Activated naive CD8-positive, alpha-beta T cell treated with anti-CD3 and anti-CD28 coated beads, Interleukin-2, amount 50 U/mL, for 24 hours (primary cell): ENCODE results near the gene MEF2D.
A peak's percentile ranks its signal among the peaks of the same experiment; 100 is the strongest.

Experiments
- ATAC-seq: fragments of 150-1000 bp; cut with Tn5 transposase; one replicate; pipeline ENCODE4 v1.10.0; 2021
- DNase-seq: peaks from one replicate; pipeline ENCODE4 v3.0.0; 2021
- H3K27ac Mint-ChIP-seq: one replicate; pipeline ENCODE4 v1.8.0; 2021; ENCODE audit warnings: mild to moderate bottlenecking, mixed read lengths
- H3K27me3 Mint-ChIP-seq: one replicate; pipeline ENCODE4 v1.8.0; 2021; ENCODE audit warnings: mixed read lengths
- H3K36me3 Mint-ChIP-seq: one replicate; pipeline ENCODE4 v1.8.0; 2021; ENCODE audit warnings: low read depth, mixed read lengths
- H3K4me1 Mint-ChIP-seq: one replicate; pipeline ENCODE4 v1.8.0; 2021; ENCODE audit warnings: mixed read lengths
- H3K4me3 Mint-ChIP-seq: one replicate; pipeline ENCODE4 v1.8.0; 2021; ENCODE audit warnings: mild to moderate bottlenecking, moderate library complexity, mixed read lengths
- H3K9me3 Mint-ChIP-seq: one replicate; pipeline ENCODE4 v1.8.0; 2021; ENCODE audit warnings: mixed read lengths

Gene MEF2D

DNA sequence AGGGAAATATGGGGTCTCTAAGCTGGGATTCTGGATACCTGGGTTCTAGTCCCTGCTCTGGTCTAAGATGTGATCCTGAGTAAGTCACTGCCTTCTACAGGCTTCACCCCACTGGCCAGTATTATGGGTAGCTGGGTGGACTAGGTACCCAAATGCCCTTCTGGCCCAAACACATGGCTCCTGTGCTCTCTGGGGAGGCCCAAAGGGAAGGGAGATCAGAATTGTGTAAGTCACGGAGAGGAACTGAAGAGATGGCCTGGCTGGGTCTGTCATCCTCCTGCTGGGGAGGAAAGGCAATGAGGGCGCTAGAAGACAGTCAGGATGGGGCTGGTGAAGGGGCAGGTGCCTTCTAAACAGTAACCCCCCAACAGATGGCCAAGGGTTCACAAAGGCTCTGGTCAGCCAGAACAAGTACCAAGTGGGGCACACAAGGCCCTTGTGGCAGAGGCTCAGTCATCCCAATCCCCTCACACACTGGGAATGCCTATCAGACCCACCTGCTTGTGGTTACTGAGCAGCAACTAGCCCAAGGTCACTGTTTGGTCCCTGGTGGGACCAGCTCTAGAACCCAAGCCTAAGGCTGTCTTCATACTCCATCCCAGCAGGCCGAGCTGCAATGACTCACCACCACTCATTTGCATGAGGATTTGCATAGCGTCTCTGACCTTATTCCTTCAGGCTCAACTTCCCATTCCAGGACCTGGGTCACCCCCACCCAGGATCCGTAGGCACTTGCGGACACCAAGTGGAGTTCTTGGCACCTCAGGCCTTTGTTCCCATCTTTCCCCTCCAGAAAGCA is 9.2 kb downstream of the MEF2D start:
- ATAC-seq (no peak), DNase-seq (no peak)
- no peaks in the 10 kb centered on the region for H3K9me3 Mint-ChIP-seq
- H3K27ac Mint-ChIP-seq, result peak overlapping the region; percentile 82
- H3K4me3 Mint-ChIP-seq, result peak overlapping the region; percentile 42
- peaks cover 98% of the 10 kb centered on the region for H3K4me1 Mint-ChIP-seq
- no peaks in the 10 kb centered on the region for H3K27me3 Mint-ChIP-seq
- H3K36me3 Mint-ChIP-seq, result peaks cover 16% of the 10 kb centered on the region

DNA sequence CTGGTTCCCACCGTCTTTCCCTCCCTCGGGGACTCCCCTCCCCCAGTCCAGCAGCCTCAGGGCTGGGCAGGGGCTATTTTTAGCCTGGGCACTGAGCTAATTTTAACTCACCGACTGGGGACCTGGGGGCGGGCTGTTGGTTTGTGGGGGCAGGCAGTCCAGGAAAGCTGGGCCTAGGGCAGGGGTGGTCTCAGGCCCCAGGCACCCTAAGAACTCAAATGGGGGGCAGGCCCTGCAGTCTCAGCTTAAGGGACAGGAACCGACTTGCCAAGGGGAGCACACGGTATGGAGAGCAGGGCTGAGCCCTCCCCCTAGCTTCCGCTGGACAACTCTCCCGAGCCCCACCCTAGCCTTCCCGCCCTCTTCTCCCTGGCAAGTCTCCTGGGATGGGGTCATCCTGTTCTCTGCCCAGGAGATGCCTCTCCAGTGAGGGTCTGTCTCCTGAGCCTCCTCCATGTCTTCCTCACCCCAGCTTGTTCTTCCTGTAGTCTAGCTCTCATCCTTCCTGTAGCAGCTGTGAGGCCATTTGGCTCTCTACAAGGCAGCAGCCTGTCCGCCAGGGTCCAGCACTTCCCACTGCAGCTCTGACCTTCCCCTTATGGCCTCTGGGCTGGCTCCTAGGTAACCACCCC is 10.1 kb downstream of the MEF2D start:
- DNase-seq (no peak), ATAC-seq (no peak)
- peak overlapping the region; percentile 82 for H3K27ac Mint-ChIP-seq
- H3K4me1 Mint-ChIP-seq, result peaks cover 93% of the 10 kb centered on the region
- H3K4me3 Mint-ChIP-seq, result peak overlapping the region; percentile 42
- H3K9me3 Mint-ChIP-seq, result no peaks in the 10 kb centered on the region
- peaks cover 14% of the 10 kb centered on the region for H3K36me3 Mint-ChIP-seq
- H3K27me3 Mint-ChIP-seq, result no peaks in the 10 kb centered on the region

DNA sequence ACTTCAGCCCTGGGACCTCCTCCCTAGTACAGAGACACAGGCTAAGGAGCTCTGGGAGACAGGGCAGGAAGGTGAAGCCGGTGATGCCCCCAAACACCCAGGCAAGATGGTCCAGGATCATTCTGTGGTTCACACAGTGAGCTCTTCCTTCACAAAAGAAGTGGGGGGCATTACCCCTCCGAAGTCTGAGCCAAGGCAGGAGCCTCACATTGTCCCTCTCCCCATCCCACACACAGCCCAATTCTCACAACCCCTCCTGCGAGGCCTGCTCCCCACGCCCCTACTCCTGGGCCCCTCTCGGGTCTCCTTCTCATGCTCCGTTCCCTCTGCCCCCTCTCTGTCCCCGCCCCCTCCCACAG is 10.7 kb downstream of the MEF2D start:
- Mint-ChIP-seq H3K4me1 (peaks cover 87% of the 10 kb centered on the region), H3K36me3 (peaks cover 14% of the 10 kb centered on the region), H3K4me3 (peak overlapping the region; percentile 42), H3K27ac (peak overlapping the region; percentile 68), H3K27me3 (no peaks in the 10 kb centered on the region), H3K9me3 (no peaks in the 10 kb centered on the region)
- no peak for ATAC-seq
- no peak for DNase-seq

DNA sequence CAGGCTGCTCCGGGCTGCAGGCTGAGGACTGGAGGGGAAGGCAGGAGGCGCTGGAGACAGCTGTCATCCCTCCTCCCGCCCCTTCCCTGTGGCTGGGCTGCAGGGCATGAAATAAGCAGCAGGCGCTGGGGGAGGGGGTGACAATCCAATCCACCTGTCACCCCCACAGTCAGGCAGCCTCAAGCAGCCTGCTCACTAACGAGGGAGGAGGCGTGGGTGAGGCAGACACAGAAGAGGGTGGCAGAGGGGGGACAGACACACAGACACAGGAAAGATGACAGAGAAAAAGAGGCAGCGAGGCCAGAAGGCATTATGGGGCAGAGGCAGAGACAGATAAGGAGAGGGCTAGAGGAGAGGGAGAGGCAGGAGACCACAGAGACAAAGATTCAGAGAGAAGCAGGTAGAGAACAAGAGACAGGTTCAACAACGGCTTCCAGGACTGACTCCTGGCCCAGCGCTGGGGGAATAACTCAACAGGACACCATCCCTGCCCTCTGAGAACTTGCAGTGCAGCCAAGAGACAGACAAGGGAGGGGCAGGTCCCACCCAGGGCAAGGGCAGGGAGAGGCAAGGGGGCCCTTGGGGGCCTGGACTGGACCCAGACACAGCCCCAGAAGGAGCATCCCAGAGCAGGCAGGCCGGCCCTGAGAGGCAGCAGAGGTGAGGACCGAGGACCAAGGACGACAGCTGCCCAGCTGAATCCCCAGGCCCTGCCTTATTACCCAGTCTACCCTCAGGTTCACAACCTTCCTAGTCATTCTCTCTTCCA is 11.2 kb downstream of the MEF2D start:
- peak overlapping the region; percentile 42 for H3K4me3 Mint-ChIP-seq
- DNase-seq (peak; percentile 46), ATAC-seq (peak; percentile 7)
- no peaks in the 10 kb centered on the region for H3K27me3 Mint-ChIP-seq
- H3K36me3 Mint-ChIP-seq, result peaks cover 14% of the 10 kb centered on the region
- H3K4me1 Mint-ChIP-seq, result peaks cover 83% of the 10 kb centered on the region
- no peaks in the 10 kb centered on the region for H3K9me3 Mint-ChIP-seq
- peak overlapping the region; percentile 84 for H3K27ac Mint-ChIP-seq

DNA sequence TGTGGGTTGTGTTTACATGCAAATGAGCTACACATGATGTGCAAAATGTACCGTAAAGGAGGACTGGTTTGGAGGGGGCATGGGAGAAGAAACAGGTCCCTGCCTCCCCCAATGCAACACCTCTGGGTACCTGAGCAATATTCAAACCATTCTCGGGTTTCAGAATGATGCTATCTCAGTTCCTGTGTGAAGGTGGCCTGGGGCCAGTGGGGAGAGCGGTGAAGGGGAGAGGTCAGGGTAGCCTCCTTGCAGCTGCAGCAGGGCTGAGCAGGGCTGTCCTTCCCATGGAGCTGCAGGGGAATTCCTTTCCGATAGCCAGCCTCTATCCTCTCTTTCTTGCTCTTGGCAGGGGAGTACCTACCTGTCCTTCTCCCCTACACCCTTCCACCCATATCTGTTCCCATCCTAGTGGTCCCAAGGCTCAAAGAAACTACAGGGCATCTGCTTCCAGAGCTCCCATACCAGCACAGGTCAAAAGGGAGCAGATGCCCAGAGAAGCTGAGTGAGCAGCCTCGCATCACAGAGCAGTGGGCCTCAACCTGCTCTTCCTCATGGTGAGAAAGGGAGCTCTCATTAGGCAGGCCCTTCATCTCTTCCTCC is 11.9 kb downstream of the MEF2D start:
- H3K27me3 Mint-ChIP-seq, result no peaks in the 10 kb centered on the region
- peak; percentile 35 for DNase-seq
- H3K4me1 Mint-ChIP-seq, result peaks cover 81% of the 10 kb centered on the region

DNA sequence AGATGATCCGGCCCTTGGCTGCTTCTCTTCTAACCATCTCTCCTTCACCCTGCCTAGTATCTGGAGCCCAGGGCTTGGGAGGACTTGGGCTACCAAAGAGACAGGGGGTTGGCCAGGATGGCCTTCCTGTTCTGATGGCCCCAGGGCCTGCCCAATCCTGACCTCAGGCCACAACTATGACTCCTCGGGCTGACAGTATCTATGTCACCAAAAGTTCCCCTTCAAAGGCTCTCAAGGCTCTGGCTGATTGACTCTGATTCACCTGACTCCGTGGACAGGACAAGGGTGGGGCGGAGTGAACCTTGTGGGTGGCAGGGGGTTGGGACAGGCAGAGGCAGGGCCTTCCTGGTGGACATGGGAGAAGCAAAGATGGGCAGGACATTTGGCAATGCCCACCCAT is 12.7 kb downstream of the MEF2D start:
- Mint-ChIP-seq H3K27me3 (no peaks in the 10 kb centered on the region), H3K4me3 (peak overlapping the region; percentile 58), H3K4me1 (peaks cover 75% of the 10 kb centered on the region), H3K27ac (peak overlapping the region; percentile 84), H3K36me3 (peaks cover 12% of the 10 kb centered on the region), H3K9me3 (no peaks in the 10 kb centered on the region)
- DNase-seq (peak; percentile 54), ATAC-seq (peak; percentile 69)

More for the DNA sequence above, 11.9 kb downstream of the MEF2D start:
- ATAC-seq, result peak; percentile 65
- H3K36me3 Mint-ChIP-seq, result peaks cover 14% of the 10 kb centered on the region
- peak overlapping the region; percentile 58 for H3K4me3 Mint-ChIP-seq
- no peaks in the 10 kb centered on the region for H3K9me3 Mint-ChIP-seq
- peak overlapping the region; percentile 84 for H3K27ac Mint-ChIP-seq

DNA sequence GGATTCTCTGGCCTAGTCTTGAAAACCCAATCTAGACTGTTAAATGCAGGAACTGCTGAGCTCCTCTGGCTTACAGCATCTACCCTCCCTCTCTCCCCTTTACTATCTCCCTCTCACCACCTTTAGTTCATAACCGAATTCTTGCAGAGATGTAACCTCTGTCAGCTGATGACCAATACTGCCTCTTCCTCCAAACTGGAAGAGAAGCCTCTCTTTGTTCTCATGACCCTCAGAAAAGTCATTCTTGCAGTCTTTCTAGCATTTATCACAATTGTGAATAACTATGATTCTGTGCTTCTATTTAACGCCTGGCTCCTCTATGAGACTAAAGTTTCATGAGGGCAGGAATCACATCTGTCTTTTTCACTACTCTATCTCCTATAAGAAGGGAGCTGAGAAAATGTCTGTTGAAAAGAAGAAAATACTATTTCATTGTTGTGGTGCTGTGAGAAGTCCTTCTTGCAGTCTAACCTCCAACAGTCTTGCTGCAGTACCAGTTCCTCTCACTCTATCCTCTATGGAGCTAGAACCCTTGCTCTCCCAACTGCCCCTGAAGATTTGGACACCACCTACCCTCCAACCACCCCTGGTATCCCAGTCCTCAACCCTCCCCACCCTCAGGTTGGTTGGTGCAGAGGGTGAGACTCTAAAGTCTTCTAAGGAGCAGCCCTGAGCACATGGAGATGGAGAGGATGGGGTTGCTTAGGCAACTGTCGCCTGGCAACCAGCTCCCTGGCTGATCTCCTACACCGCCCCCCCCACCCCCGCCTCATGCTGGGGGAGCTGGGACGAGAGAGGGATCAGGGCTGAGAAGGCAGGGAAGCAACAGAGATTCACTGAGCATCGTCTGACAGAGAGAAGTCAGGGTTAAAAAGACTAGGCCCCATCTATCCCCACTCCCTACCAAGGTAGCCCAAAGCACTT is 13.9 kb downstream of the MEF2D start:
- ATAC-seq (no peak), DNase-seq (no peak)
- H3K36me3 Mint-ChIP-seq, result peaks cover 15% of the 10 kb centered on the region
- no peak overlapping the region for H3K4me3 Mint-ChIP-seq
- peak overlapping the region; percentile 84 for H3K27ac Mint-ChIP-seq
- no peaks in the 10 kb centered on the region for H3K9me3 Mint-ChIP-seq
- no peaks in the 10 kb centered on the region for H3K27me3 Mint-ChIP-seq
- peaks cover 74% of the 10 kb centered on the region for H3K4me1 Mint-ChIP-seq

DNA sequence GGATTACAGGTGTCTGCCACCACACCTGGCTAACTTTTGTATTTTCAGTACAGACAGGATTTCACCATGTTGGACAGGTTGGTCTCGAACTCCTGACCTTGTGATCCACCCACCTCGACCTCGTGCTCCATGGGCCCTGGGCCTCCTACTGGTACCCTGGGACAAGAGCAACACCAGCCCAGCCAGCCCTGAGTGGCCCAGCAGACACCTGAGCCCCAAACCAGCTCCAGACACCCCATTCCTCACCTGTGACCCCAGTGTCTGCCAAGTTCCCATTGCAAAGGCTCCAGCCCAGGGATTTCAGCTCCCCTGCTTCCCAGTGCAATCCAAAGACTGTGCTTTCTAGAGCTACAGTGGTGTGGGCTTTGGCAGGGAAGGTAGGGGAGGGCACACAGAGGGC is 14.6 kb downstream of the MEF2D start:
- DNase-seq, result no peak
- Mint-ChIP-seq H3K36me3 (peaks cover 18% of the 10 kb centered on the region), H3K9me3 (no peaks in the 10 kb centered on the region), H3K4me1 (peaks cover 74% of the 10 kb centered on the region), H3K4me3 (no peak overlapping the region), H3K27me3 (no peaks in the 10 kb centered on the region), H3K27ac (no peak overlapping the region)
- ATAC-seq, result no peak

DNA sequence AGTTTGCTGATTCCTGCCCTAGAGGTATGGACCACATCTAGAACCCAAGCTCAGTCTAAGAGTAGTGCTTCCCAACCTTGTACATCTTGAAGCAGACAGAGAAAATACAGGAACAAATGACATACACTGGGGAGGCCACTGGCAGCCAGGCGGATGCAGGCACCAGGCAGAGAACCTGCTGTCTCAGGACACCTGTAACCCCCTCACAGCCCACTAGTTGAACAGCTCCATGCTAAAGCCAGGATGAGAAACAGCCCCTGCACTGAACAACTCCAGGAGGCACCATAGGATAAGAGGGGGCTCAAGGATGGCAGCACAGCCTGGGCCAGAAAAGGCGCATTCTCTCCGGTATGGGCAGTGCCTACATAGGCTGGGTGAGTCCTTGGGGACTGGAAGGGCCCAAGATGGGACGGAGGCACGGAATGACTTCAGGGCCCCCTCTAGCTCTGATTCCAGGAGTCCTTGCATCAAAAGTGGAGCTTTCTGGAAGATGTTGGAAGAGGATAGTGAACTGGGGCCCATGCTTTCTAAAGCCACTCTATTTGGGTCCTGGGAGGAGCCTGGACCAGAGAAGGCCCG is 16.0 kb downstream of the MEF2D start:
- DNase-seq (no peak), ATAC-seq (no peak)
- Mint-ChIP-seq H3K27me3 (no peaks in the 10 kb centered on the region), H3K27ac (no peak overlapping the region), H3K4me1 (peaks cover 69% of the 10 kb centered on the region), H3K9me3 (no peaks in the 10 kb centered on the region), H3K36me3 (peaks cover 25% of the 10 kb centered on the region), H3K4me3 (no peak overlapping the region)

DNA sequence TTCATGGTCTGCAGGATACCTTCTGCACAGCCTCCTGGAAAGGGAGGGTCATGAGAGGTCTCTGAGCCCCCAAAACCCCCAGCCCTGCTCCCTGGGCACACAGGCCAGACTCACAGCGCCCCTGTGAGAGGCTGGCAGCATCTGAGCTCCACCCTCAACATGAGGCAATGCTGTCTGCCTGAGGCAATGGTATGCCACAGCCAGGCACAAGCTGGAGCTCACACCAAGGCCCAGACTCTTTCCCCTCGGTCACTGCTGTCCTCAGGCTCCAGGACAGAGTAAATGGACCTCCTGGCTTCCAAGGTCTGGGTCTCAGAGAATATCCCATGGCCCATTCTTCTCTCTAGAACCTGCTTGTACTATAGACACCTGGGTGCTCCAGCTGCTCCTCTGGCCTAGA is 17.2 kb downstream of the MEF2D start:
- Mint-ChIP-seq H3K4me1 (peaks cover 57% of the 10 kb centered on the region), H3K4me3 (no peak overlapping the region), H3K36me3 (peaks cover 29% of the 10 kb centered on the region), H3K27ac (peak overlapping the region; percentile 35), H3K27me3 (no peaks in the 10 kb centered on the region), H3K9me3 (no peaks in the 10 kb centered on the region)
- DNase-seq (no peak), ATAC-seq (no peak)

DNA sequence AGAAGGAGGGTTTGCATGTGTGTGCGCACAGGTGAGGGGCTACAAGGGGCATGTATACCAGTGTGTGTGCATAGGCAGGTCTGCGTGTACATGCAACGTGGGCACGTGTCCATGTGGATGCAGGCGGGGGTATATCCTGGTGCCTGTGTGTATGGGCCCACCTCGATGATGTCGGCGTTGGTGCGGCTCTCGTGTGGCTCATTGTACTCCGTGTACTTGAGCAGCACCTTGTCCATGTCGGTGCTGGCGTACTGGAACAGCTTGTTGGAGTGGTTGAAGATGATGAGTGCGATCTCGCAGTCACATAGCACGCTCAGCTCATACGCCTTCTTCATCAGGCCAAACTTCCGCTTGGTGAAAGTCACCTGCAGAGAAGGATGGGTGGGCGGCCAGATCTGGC is 18.3 kb downstream of the MEF2D start:
- H3K9me3 Mint-ChIP-seq, result no peaks in the 10 kb centered on the region
- peaks cover 36% of the 10 kb centered on the region for H3K36me3 Mint-ChIP-seq
- ATAC-seq, result no peak
- H3K27me3 Mint-ChIP-seq, result no peaks in the 10 kb centered on the region
- no peak overlapping the region for H3K4me3 Mint-ChIP-seq
- DNase-seq, result no peak
- H3K27ac Mint-ChIP-seq, result no peak overlapping the region
- peaks cover 54% of the 10 kb centered on the region for H3K4me1 Mint-ChIP-seq

DNA sequence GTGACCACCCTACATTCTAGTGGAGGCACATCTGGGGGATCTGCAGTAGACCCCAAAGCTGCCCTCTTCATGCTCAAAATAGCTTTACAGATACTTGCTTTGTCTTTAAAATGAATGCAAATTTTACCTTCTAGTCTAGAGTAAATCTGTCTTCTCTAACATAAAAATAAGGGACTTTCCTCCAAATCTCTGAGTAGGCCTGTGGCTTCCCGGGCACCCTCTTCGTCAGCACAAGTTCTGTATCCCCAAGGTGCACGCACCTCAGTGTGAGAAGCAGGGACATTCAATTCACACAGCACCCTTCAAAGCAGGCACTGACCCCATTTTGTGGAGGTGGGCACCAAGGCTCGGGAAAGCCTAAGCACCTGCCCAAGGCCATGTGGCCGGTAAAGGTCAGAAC is 19.0 kb downstream of the MEF2D start:
- ATAC-seq, result peak; percentile 30
- no peak for DNase-seq
- Mint-ChIP-seq H3K4me3 (no peak overlapping the region), H3K9me3 (no peaks in the 10 kb centered on the region), H3K36me3 (peaks cover 37% of the 10 kb centered on the region), H3K4me1 (peaks cover 56% of the 10 kb centered on the region), H3K27ac (peak overlapping the region; percentile 28), H3K27me3 (no peaks in the 10 kb centered on the region)

DNA sequence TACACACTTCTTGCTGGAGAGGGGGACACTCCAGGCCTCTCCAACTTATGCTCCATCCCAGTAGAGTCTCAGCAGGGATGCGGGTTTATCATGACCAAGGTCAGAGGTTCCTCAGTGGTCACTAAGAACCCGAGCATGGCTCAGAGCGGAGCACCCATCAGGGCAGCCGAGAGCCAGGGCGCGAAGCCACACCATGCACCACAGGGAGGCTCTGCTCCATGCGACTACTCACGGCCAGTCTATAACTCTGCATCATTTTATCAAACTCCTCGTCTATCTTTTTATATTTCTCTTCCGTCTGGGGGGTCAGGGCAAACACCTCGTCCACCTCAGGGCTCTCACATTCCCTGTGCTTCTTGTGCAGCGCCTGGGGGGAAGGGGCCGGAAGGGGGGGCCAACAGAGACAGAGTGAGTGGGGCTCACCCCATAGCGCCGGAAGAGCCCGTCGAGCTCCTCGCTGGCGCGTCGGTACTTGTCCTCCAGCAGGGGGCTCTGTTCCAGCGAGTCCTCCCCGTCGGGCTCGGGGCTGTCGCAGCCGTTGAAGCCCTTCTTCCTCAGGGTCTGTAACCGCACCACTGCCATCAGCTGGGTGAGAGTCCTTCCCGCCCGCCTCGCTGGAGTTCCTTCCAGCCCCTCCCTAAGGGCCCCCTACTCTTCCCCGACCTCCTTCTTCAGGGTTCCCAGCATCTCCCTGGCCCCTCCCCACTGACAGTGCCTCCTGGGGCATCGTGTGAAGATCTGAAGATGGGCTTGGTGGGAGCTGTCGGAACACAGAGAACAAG is 20.0 kb downstream of the MEF2D start:
- peaks cover 37% of the 10 kb centered on the region for H3K36me3 Mint-ChIP-seq
- H3K4me1 Mint-ChIP-seq, result peaks cover 59% of the 10 kb centered on the region
- DNase-seq, result peak; percentile 83
- H3K4me3 Mint-ChIP-seq, result no peak overlapping the region
- peak; percentile 67 for ATAC-seq
- no peaks in the 10 kb centered on the region for H3K27me3 Mint-ChIP-seq
- H3K9me3 Mint-ChIP-seq, result no peaks in the 10 kb centered on the region
- H3K27ac Mint-ChIP-seq, result peak overlapping the region; percentile 64
